AG04450 (cell line): ENCODE data around the gene BRD7. TPM values are rescaled to one million over a fixed set of nuclear protein-coding genes. Genes with fewer than 3 reads are reported as not detected.

ENCODE experiments used
- CTCF ChIA-PET: fragments of 300-600, 350-600 bp; formaldehyde crosslinking; extraction: SDS; loops from one replicate; lab custom pipeline; 2022; ENCODE audit warnings: antibody characterized with exemption, inconsistent platforms; lab: Charles Lee
- POLR2A ChIA-PET: fragments of 350-600 bp; formaldehyde crosslinking; extraction: SDS; loops from one replicate; lab custom pipeline; 2021; ENCODE audit warnings: antibody characterized with exemption, inconsistent platforms; lab: Yijun Ruan, JAX
- DNase-seq: peaks from one replicate; pipeline ENCODE4 v3.0.0-alpha.2; 2011; ENCODE audit warnings: low read depth, low spot score
- H3K27ac ChIP-seq: one replicate; pipeline ENCODE4 v1.5.1; 2012; ENCODE audit warnings: low read depth, low read length, control low read depth
- H3K27me3 ChIP-seq: one replicate; pipeline ENCODE4 v1.6.0; 2012; ENCODE audit warnings: low read length; ENCODE audit not compliant: control insufficient read depth, insufficient read depth
- H3K4me3 ChIP-seq: 2 replicates; pipeline ENCODE4 v1.5.1; 2011; ENCODE audit warnings: mild to moderate bottlenecking, low read depth, low read length, control low read depth
- H3K9me3 ChIP-seq: 2 replicates; pipeline ENCODE4 v1.5.1; 2012; ENCODE audit warnings: low read length; ENCODE audit not compliant: control insufficient read depth, insufficient read depth
- CTCF ChIP-seq: IDR thresholded peaks from 2 replicates; pipeline ENCODE4 v1.5.1; 2011; ENCODE audit warnings: low read depth, low read length, control low read depth, inconsistent platforms
- polyA plus RNA-seq: library from polyadenylated mRNA; depleted of rRNA; stranded (reverse); fragments of >200 nt; gene quantifications from 2 replicates; pipeline ENCODE4 v1.2.3, GENCODE V29; 2011

The BRD7 gene
- polyA plus RNA-seq, 1 experiment: 69.2 TPM

- no peak for DNase-seq
- ChIA-PET CTCF (interaction anchor here (0.5 to 6.8 kb wide), 18 partner anchors 12 to 479 kb away, joined by 3 to 88 read pairs (median 4); partner anchors contain the start of gene CNEP1R1), POLR2A (no interaction called here)
- Histone ChIP-seq H3K9me3 (no peaks in the 10 kb centered on the region), H3K27me3 (no peaks in the 10 kb centered on the region), H3K4me3 (no peak overlapping the region), H3K27ac (no peak overlapping the region)
- TF ChIP-seq CTCF: peak; percentile 58
Measured at GRCh38 chr16:50326835-50327465, 41.8 kb downstream of the BRD7 start.

GRCh38 chr16:50326264-50326663 is 42.5 kb downstream of the BRD7 start:
- Histone ChIP-seq H3K27me3 (no peaks in the 10 kb centered on the region), H3K9me3 (no peaks in the 10 kb centered on the region), H3K4me3 (no peak overlapping the region), H3K27ac (no peak overlapping the region)
- ChIA-PET CTCF (interaction anchor here (0.6 to 6.8 kb wide), 10 partner anchors 19 to 480 kb away, joined by 3 to 88 read pairs (median 8); partner anchors contain the start of gene CNEP1R1), POLR2A (no interaction called here)
- TF ChIP-seq CTCF: no peak
- no peak for DNase-seq

- no peak for DNase-seq
- H3K27me3 ChIP-seq: no peaks in the 10 kb centered on the region
- no peaks in the 10 kb centered on the region for H3K9me3 ChIP-seq
- ChIA-PET POLR2A (no interaction called here), CTCF (interaction anchor here (0.6 to 6.8 kb wide), 3 partner anchors 31 to 341 kb away, joined by 3 to 88 read pairs (median 5); no protein-coding TSS in a partner anchor)
- no peak overlapping the region for H3K27ac ChIP-seq
- TF ChIP-seq CTCF: no peak
- H3K4me3 ChIP-seq: no peak overlapping the region
Measured at GRCh38 chr16:50324345-50324744, 44.4 kb downstream of the BRD7 start.

- Histone ChIP-seq H3K9me3 (no peaks in the 10 kb centered on the region), H3K27me3 (no peaks in the 10 kb centered on the region), H3K27ac (no peak overlapping the region), H3K4me3 (no peak overlapping the region)
- no peak for DNase-seq
- ChIA-PET CTCF (interaction anchor here (0.9 to 2.4 kb wide), 5 partner anchors 17 to 483 kb away, joined by 3 to 15 read pairs (median 5); no protein-coding TSS in a partner anchor), POLR2A (no interaction called here)
- peak; percentile 19; the same call in 1 of the 2 replicates for TF ChIP-seq CTCF
Measured at GRCh38 chr16:50323335-50324011, 45.3 kb downstream of the BRD7 start.

GRCh38 chr16:50322333-50322732 is 46.5 kb downstream of the BRD7 start:
- ChIA-PET CTCF (interaction anchor here (0.9 to 2.4 kb wide), 5 partner anchors 18 to 484 kb away, joined by 3 to 15 read pairs (median 6); no protein-coding TSS in a partner anchor), POLR2A (no interaction called here)

More at GRCh38 chr16:50322333-50322732, 46.5 kb downstream of the BRD7 start:
- no peak overlapping the region for H3K27ac ChIP-seq
- TF ChIP-seq CTCF: no peak
- no peak for DNase-seq
- no peaks in the 10 kb centered on the region for H3K27me3 ChIP-seq
- H3K4me3 ChIP-seq: no peak overlapping the region
- no peaks in the 10 kb centered on the region for H3K9me3 ChIP-seq
